OCI-LY7 (cell line): ENCODE results near the gene SEC14L5. TPM values are rescaled to one million over a fixed set of nuclear protein-coding genes. Genes with fewer than 3 reads are reported as not detected.

Experiments
- BruUV-seq: library from RNA; stranded (reverse); fragments of 400-500 nt; replicated peaks from 2 replicates; lab custom pipeline; 2021; lab: Mats Ljungman, UMichigan
- CTCF ChIA-PET: fragments of 300-600 bp; sonication (Branson Sonifier 250); formaldehyde crosslinking; loops from one replicate; lab custom pipeline; 2022; ENCODE audit warnings: antibody characterized with exemption; ENCODE audit not compliant: unreplicated experiment; lab: Charles Lee
- POLR2A ChIA-PET: fragments of 300-600 bp; sonication (Branson Sonifier 250); formaldehyde crosslinking; loops from one replicate; lab custom pipeline; 2022; ENCODE audit warnings: antibody characterized with exemption; lab: Charles Lee
- DNase-seq: peaks from one replicate; pipeline ENCODE4 v3.0.0-alpha.2; 2015; ENCODE audit warnings: low spot score
- H2AFZ ChIP-seq: fragments of 200-600 bp; sonication (generic), shearing (Covaris generic); 2 replicates; pipeline ENCODE4 v1.6.1; 2014; ENCODE audit warnings: mild to moderate bottlenecking, antibody characterized with exemption, low read length, moderate library complexity
- H3K27ac ChIP-seq: fragments of 200-600 bp; sonication (generic); 2 replicates; pipeline ENCODE4 v1.5.1; 2014; ENCODE audit warnings: mixed run types, low read depth, mild to moderate bottlenecking, moderate library complexity, low read length, inconsistent platforms; ENCODE audit not compliant: poor library complexity, severe bottlenecking
- H3K36me3 ChIP-seq: fragments of 200-600 bp; sonication (generic); 2 replicates; pipeline ENCODE4 v1.6.1; 2014; ENCODE audit warnings: mild to moderate bottlenecking, antibody characterized with exemption, low read length, moderate library complexity, mixed read lengths; ENCODE audit not compliant: insufficient read depth
- H3K4me1 ChIP-seq: fragments of 200-600 bp; sonication (generic); 2 replicates; pipeline ENCODE4 v1.5.1; 2014; ENCODE audit warnings: mild to moderate bottlenecking, low read length; ENCODE audit not compliant: insufficient read depth, poor library complexity, severe bottlenecking
- H3K4me2 ChIP-seq: fragments of 200-600 bp; sonication (generic); 2 replicates; pipeline ENCODE4 v1.6.1; 2014; ENCODE audit warnings: mild to moderate bottlenecking, low read length
- H3K4me3 ChIP-seq: fragments of 200-600 bp; sonication (generic); 2 replicates; pipeline ENCODE4 v1.5.1; 2014; ENCODE audit warnings: mild to moderate bottlenecking, low read depth, low read length; ENCODE audit not compliant: poor library complexity, severe bottlenecking
- H3K79me2 ChIP-seq: fragments of 200-600 bp; sonication (generic); 2 replicates; pipeline ENCODE4 v1.6.1; 2016; ENCODE audit warnings: low read depth, mild to moderate bottlenecking, low read length, moderate library complexity, mixed read lengths; ENCODE audit not compliant: insufficient read depth
- H3K9me2 ChIP-seq: fragments of 200-600 bp; sonication (generic); 2 replicates; pipeline ENCODE4 v1.6.1; 2016; ENCODE audit warnings: mild to moderate bottlenecking, low read length, mixed read lengths; ENCODE audit not compliant: insufficient read depth
- H3K9me3 ChIP-seq: fragments of 200-600 bp; sonication (generic); 2 replicates; pipeline ENCODE4 v1.6.1; 2014; ENCODE audit warnings: mild to moderate bottlenecking, mixed run types, low read length, mixed read lengths
- H4K20me1 ChIP-seq: fragments of 200-600 bp; sonication (generic); 2 replicates; pipeline ENCODE4 v1.6.1; 2014; ENCODE audit warnings: mild to moderate bottlenecking, antibody characterized with exemption, low read length, moderate library complexity, mixed read lengths; ENCODE audit not compliant: insufficient read depth
- EZH2phosphoT487 ChIP-seq: fragments of 200-600 bp; sonication (generic); IDR thresholded peaks from 2 replicates; pipeline ENCODE4 v1.6.1; 2018; ENCODE audit warnings: low read depth, borderline replicate concordance, mild to moderate bottlenecking, mixed run types, antibody characterized with exemption, low read length, moderate library complexity, mixed read lengths
- intact Hi-C: fragments of 100-400 bp; cut with micrococcal nuclease; formaldehyde crosslinking; loops from one replicate; pipeline ENCODE4 v1.10.0; 2022; ENCODE audit not compliant: unreplicated experiment
- total RNA-seq, 2 experiments: library from RNA; depleted of rRNA in 1 of 2; stranded (reverse); fragments of >200 nt in 1 of 2; shearing (Covaris generic) in 1 of 2; gene quantifications; 2 replicates each; pipeline ENCODE4 v1.2.3, GENCODE V29; 2014 to 2022
- TF ChIP-seq, protein P1 (sequence below): fragments of 200-600 bp; sonication (generic); conservative IDR thresholded peaks from 2 replicates; pipeline ENCODE4 v1.5.1; 2014; ENCODE audit warnings: mild to moderate bottlenecking, antibody characterized with exemption, low read length, moderate library complexity, mixed read lengths

Gene SEC14L5
- total RNA-seq, 2 experiments from 2014 or later, result not detected

DNA sequence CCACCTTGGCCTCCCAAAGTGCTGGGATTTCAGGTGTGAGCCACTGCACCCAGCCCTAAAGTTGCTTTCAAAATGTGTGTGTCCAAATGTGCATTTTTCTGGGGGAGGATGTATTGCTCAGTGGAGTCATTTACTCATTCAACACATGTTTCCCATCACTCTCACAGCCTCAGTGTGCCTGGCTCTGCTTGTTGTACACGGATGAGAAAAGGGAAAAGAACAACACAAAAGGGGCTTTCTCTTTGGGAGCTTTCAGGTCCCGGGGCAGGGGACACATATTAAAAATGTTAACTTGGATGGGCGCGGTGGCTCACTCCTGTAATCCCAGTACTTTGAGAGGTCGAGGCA is 19.5 kb upstream of the SEC14L5 start:
- TF ChIP-seq EZH2phosphoT487, result no peak
- TF ChIP-seq, protein P1, sequence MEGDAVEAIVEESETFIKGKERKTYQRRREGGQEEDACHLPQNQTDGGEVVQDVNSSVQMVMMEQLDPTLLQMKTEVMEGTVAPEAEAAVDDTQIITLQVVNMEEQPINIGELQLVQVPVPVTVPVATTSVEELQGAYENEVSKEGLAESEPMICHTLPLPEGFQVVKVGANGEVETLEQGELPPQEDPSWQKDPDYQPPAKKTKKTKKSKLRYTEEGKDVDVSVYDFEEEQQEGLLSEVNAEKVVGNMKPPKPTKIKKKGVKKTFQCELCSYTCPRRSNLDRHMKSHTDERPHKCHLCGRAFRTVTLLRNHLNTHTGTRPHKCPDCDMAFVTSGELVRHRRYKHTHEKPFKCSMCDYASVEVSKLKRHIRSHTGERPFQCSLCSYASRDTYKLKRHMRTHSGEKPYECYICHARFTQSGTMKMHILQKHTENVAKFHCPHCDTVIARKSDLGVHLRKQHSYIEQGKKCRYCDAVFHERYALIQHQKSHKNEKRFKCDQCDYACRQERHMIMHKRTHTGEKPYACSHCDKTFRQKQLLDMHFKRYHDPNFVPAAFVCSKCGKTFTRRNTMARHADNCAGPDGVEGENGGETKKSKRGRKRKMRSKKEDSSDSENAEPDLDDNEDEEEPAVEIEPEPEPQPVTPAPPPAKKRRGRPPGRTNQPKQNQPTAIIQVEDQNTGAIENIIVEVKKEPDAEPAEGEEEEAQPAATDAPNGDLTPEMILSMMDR, result no peak
- intact Hi-C loops, result no loop called here

DNA sequence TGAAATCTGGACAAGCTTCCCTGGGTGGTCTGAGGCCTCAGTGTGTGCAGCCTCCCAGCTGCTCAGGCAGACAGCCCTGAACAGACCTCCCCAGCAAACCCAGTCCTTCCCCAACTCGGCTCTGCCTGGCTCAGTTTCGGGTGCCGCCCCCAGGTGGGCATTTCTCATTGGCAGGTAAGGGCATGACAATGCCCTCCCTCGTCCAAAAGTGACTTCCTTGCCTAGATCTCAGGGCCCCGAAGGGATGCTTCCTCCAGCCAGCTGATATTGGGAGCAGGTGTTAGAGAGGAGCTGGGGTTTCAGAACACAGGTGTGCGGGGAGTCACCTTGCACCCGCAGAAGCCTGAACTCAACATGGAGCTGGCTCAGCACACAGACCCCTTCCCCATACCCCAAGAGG is 17.4 kb upstream of the SEC14L5 start:
- H3K4me2 ChIP-seq, result no peak overlapping the region
- BruUV-seq, result no TSS peak
- H3K9me3 ChIP-seq, result no peaks in the 10 kb centered on the region
- H3K4me1 ChIP-seq, result no peaks in the 10 kb centered on the region
- no peaks in the 10 kb centered on the region for H3K9me2 ChIP-seq
- H3K4me3 ChIP-seq, result no peak overlapping the region
- intact Hi-C loops, result no loop called here
- H4K20me1 ChIP-seq, result no peaks in the 10 kb centered on the region
- H3K36me3 ChIP-seq, result no peaks in the 10 kb centered on the region
- no peak overlapping the region for H3K27ac ChIP-seq
- H2AFZ ChIP-seq, result no peak overlapping the region
- DNase-seq, result no peak
- POLR2A ChIA-PET, result no interaction called here
- CTCF ChIA-PET, result no interaction called here
- no peaks in the 10 kb centered on the region for H3K79me2 ChIP-seq
- no peak for TF ChIP-seq EZH2phosphoT487
- TF ChIP-seq, protein P1, result no peak

More for the DNA sequence above, 19.5 kb upstream of the SEC14L5 start:
- ChIA-PET POLR2A (interaction anchor here (0.7 kb wide), 1 partner anchor 1548 kb away, joined by 3 read pairs; no protein-coding TSS in a partner anchor), CTCF (no interaction called here)
- BruUV-seq, result no TSS peak
- Histone ChIP-seq H3K4me1 (no peaks in the 10 kb centered on the region), H3K36me3 (no peaks in the 10 kb centered on the region), H3K4me3 (no peak overlapping the region), H4K20me1 (no peaks in the 10 kb centered on the region), H2AFZ (no peak overlapping the region), H3K27ac (no peak overlapping the region), H3K9me2 (no peaks in the 10 kb centered on the region), H3K79me2 (no peaks in the 10 kb centered on the region), H3K4me2 (no peak overlapping the region), H3K9me3 (no peaks in the 10 kb centered on the region)
- no peak for DNase-seq

DNA sequence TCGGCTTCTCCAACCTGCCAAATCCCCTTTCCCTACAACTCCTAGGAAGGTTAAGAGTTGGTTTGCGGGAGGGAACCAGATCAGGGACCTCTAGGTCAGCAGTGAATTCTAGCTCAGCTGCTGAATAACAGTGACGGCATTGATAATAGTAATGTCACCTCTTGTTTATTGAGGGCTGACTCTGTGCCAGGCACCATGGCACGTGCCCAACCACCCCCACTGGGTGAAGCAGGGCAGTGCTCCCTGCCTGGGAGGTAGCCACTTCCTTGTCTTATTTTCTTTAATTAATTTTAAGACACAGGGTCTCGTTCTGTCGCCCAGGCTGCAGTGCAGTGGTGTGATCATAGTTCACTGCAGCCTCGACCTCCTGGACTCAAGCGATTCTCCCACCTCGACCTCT is 15.6 kb upstream of the SEC14L5 start:
- Histone ChIP-seq H3K4me3 (no peak overlapping the region), H3K4me2 (no peak overlapping the region), H3K9me3 (no peaks in the 10 kb centered on the region), H3K36me3 (no peaks in the 10 kb centered on the region), H3K79me2 (no peaks in the 10 kb centered on the region), H3K9me2 (no peaks in the 10 kb centered on the region), H4K20me1 (no peaks in the 10 kb centered on the region), H3K27ac (no peak overlapping the region), H2AFZ (no peak overlapping the region), H3K4me1 (no peaks in the 10 kb centered on the region)
- ChIA-PET CTCF (no interaction called here), POLR2A (interaction anchor here (0.6 kb wide), 1 partner anchor 66 kb away, joined by 3 read pairs; no protein-coding TSS in a partner anchor)
- TF ChIP-seq, protein P1, result no peak
- no peak for TF ChIP-seq EZH2phosphoT487
- BruUV-seq, result no TSS peak
- DNase-seq, result no peak
- intact Hi-C loops, result no loop called here
